HG02759 (cell line): ENCODE measurements around the gene DHX16.
"Not testable (repeated sequence)": the region's sequence is repeated elsewhere in the genome, so short reads cannot be mapped to it uniquely, and the experiment has no call there.

Experiments used
- ATAC-seq: cut with Tn5 transposase; IDR thresholded peaks from one replicate; pipeline ENCODE4 v1.9.1; 2021; ENCODE audit warnings: mild to moderate bottlenecking, moderate library complexity; ENCODE audit not compliant: unreplicated experiment

DHX16 gene

GRCh38 chr6:30679765-30680535 lies 7.1 kb upstream of the DHX16 start:
- ATAC-seq = no peak

GRCh38 chr6:30678964-30679726 lies 6.3 kb upstream of the DHX16 start:
- ATAC-seq = peak; percentile 47

- no peak for ATAC-seq
Measured at GRCh38 chr6:30676660-30677285, 4.0 kb upstream of the DHX16 start.

- ATAC-seq = no peak
Measured at GRCh38 chr6:30670760-30671527, 1.9 kb downstream of the DHX16 start.

- not testable (repeated sequence) for ATAC-seq
Measured at GRCh38 chr6:30666300-30666699, 6.5 kb downstream of the DHX16 start.

GRCh38 chr6:30664994-30665767 lies 7.6 kb downstream of the DHX16 start:
- no peak for ATAC-seq

GRCh38 chr6:30657922-30658321 lies 14.9 kb downstream of the DHX16 start:
- ATAC-seq = not testable (repeated sequence)

GRCh38 chr6:30657454-30657853 lies 15.4 kb downstream of the DHX16 start:
- ATAC-seq = no peak

GRCh38 chr6:30656513-30656912 lies 16.3 kb downstream of the DHX16 start:
- no peak for ATAC-seq

GRCh38 chr6:30655743-30656094 lies 17.1 kb downstream of the DHX16 start:
- no peak for ATAC-seq

- ATAC-seq = no peak
Measured at GRCh38 chr6:30654798-30655742, 17.7 kb downstream of the DHX16 start.

- ATAC-seq = no peak
Measured at GRCh38 chr6:30651143-30651542, 21.7 kb downstream of the DHX16 start.

- peak; percentile 69 for ATAC-seq
Measured at GRCh38 chr6:30647242-30648116, 25.3 kb downstream of the DHX16 start.

- ATAC-seq = peak; percentile 65
Measured at GRCh38 chr6:30646450-30647241, 26.2 kb downstream of the DHX16 start, which contains the start of gene C6orf136. Gene C6orf136 (plus strand): TSS chr6:30647133. CDS start chr6:30647232, 99 bp downstream.

GRCh38 chr6:30645989-30646388 lies 26.8 kb downstream of the DHX16 start:
- ATAC-seq = no peak

- no peak for ATAC-seq
Measured at GRCh38 chr6:30644769-30645168, 28.0 kb downstream of the DHX16 start.

- ATAC-seq = no peak
Measured at GRCh38 chr6:30643656-30644055, 29.1 kb downstream of the DHX16 start.
